ENCODE data around the gene PRKCD. TPM values are rescaled to one million over a fixed set of nuclear protein-coding genes. Genes with fewer than 3 reads are reported as not detected.

Gene PRKCD
- total and polyA plus RNA-seq, 9 of the 15 experiments (the other 6 are each of a cell fraction or from before 2014, with no cell fraction given): 2.5 to 19.5 (median 6.1) TPM

- TF ChIP-seq, protein P1, sequence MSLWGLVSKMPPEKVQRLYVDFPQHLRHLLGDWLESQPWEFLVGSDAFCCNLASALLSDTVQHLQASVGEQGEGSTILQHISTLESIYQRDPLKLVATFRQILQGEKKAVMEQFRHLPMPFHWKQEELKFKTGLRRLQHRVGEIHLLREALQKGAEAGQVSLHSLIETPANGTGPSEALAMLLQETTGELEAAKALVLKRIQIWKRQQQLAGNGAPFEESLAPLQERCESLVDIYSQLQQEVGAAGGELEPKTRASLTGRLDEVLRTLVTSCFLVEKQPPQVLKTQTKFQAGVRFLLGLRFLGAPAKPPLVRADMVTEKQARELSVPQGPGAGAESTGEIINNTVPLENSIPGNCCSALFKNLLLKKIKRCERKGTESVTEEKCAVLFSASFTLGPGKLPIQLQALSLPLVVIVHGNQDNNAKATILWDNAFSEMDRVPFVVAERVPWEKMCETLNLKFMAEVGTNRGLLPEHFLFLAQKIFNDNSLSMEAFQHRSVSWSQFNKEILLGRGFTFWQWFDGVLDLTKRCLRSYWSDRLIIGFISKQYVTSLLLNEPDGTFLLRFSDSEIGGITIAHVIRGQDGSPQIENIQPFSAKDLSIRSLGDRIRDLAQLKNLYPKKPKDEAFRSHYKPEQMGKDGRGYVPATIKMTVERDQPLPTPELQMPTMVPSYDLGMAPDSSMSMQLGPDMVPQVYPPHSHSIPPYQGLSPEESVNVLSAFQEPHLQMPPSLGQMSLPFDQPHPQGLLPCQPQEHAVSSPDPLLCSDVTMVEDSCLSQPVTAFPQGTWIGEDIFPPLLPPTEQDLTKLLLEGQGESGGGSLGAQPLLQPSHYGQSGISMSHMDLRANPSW (CRISPR knock-in tag; IDR thresholded peaks at IDR 0.05): no peak
- TF ChIP-seq, protein P2, sequence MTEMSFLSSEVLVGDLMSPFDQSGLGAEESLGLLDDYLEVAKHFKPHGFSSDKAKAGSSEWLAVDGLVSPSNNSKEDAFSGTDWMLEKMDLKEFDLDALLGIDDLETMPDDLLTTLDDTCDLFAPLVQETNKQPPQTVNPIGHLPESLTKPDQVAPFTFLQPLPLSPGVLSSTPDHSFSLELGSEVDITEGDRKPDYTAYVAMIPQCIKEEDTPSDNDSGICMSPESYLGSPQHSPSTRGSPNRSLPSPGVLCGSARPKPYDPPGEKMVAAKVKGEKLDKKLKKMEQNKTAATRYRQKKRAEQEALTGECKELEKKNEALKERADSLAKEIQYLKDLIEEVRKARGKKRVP (CRISPR knock-in tag; IDR thresholded peaks at IDR 0.05): peak; percentile 43; the same call in 1 of the 2 replicates
- TF ChIP-seq, protein P3, sequence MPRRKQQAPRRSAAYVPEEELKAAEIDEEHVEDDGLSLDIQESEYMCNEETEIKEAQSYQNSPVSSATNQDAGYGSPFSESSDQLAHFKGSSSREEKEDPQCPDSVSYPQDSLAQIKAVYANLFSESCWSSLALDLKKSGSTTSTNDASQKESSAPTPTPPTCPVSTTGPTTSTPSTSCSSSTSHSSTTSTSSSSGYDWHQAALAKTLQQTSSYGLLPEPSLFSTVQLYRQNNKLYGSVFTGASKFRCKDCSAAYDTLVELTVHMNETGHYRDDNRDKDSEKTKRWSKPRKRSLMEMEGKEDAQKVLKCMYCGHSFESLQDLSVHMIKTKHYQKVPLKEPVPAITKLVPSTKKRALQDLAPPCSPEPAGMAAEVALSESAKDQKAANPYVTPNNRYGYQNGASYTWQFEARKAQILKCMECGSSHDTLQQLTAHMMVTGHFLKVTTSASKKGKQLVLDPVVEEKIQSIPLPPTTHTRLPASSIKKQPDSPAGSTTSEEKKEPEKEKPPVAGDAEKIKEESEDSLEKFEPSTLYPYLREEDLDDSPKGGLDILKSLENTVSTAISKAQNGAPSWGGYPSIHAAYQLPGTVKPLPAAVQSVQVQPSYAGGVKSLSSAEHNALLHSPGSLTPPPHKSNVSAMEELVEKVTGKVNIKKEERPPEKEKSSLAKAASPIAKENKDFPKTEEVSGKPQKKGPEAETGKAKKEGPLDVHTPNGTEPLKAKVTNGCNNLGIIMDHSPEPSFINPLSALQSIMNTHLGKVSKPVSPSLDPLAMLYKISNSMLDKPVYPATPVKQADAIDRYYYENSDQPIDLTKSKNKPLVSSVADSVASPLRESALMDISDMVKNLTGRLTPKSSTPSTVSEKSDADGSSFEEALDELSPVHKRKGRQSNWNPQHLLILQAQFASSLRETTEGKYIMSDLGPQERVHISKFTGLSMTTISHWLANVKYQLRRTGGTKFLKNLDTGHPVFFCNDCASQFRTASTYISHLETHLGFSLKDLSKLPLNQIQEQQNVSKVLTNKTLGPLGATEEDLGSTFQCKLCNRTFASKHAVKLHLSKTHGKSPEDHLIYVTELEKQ (CRISPR knock-in tag; IDR thresholded peaks at IDR 0.05): no peak
- TF ChIP-seq ZBTB5 (IDR thresholded peaks at IDR 0.05): no peak
- no peak for TF ChIP-seq CEBPB (tag; IDR thresholded peaks at IDR 0.05)
- TF ChIP-seq PRDM10 (IDR thresholded peaks at IDR 0.05; ENCODE audit: partially characterized antibody): no peak
- peak; percentile 25; the same call in 1 of the 2 replicates for TF ChIP-seq DPF2 (IDR thresholded peaks at IDR 0.05)
- no peak for TF ChIP-seq ZNF384 (IDR thresholded peaks at IDR 0.05; ENCODE audit: low read depth, low read length)
- TF ChIP-seq ZNF780A (CRISPR knock-in tag; IDR thresholded peaks at IDR 0.05): no peak
- TF ChIP-seq, protein P4, sequence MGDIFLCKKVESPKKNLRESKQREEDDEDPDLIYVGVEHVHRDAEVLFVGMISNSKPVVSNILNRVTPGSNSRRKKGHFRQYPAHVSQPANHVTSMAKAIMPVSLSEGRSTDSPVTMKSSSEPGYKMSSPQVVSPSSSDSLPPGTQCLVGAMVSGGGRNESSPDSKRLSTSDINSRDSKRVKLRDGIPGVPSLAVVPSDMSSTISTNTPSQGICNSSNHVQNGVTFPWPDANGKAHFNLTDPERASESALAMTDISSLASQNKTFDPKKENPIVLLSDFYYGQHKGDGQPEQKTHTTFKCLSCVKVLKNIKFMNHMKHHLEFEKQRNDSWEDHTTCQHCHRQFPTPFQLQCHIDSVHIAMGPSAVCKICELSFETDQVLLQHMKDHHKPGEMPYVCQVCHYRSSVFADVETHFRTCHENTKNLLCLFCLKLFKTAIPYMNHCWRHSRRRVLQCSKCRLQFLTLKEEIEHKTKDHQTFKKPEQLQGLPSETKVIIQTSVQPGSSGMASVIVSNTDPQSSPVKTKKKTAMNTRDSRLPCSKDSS (IDR thresholded peaks at IDR 0.05; ENCODE audit: low read depth, partially characterized antibody): no peak
- no peak for TF ChIP-seq ZBTB7A (IDR thresholded peaks at IDR 0.05; ENCODE audit: borderline replicate concordance, control insufficient read depth, low read depth, low read length)
- peak; percentile 95 for TF ChIP-seq MAFK (IDR thresholded peaks at IDR 0.05; ENCODE audit: low read length)
Observed at GRCh38 chr3:53236112-53236841, 75.3 kb downstream of the PRKCD start (continued).
